NCI-H1436 (cell line): ENCODE data around the gene LRRN4CL.
"Not testable (repeated sequence)": the region's sequence is repeated elsewhere in the genome, so short reads cannot be mapped to it uniquely, and the experiment has no call there.

Source experiments
- DNase-seq: peaks from one replicate; lab custom pipeline; 2025; lab: John Stamatoyannopoulos, UW

LRRN4CL gene

DNA sequence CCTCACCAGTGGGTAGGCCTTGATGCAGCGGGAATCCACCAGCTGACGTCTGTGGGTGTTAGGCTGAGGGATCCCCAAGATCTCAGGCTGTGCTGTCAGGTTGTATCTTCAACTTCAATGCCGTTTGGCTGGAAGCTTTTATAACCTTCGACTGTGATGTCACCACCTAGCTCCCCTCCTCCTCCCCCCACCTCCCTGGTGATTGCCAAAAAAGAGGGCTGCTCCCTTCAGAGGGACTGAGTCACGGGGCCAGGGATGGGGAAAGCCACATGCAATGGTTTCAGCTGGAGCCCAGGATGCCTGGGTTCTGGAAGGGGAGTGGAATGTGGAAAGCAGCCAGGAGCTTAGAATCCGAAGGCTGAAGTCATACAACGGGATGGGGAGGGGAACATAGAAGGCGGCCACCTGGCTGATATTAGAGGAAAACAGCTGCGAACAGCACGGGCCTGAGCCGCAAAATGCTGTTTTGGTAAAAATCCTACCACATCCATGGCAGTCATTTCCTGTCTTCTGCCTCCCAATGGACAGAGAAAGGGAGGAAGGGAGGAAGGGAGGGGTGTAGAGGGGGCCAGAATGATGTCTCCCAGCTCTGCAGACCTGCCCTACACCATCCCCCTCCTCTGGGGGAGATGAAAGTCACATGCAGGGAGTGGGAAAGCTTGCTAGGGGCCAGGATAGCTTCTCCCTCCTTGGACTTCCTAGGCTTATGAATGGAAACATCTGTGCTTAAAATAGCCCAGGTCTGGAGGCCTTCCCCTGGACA lies at the start of gene LRRN4CL:
Gene LRRN4CL, minus strand, starts transcription at position 110 of the 763 bp plus-strand sequence. CDS start 1,022 bp downstream, outside the sequence.
- DNase-seq: no peak

DNA sequence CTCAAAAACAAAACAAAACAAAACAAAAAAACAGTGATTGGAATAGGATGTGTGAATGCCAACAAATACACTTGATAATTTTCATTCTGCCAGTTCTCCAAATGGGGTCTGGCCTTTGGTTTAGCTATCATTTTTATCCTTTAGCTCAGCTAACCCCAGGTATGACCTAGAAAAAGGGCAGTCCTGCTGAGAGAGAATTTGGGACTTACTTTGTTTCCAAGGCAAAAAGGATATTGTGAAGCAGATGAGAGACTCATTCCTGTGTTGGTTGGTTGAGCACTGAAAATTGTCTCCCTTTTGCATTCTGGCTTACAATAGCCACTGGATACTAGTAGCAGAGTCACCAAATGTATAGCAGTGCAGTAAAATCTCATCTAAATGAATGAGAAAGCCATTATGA lies 47.9 kb upstream of the LRRN4CL start:
- DNase-seq: no peak

DNA sequence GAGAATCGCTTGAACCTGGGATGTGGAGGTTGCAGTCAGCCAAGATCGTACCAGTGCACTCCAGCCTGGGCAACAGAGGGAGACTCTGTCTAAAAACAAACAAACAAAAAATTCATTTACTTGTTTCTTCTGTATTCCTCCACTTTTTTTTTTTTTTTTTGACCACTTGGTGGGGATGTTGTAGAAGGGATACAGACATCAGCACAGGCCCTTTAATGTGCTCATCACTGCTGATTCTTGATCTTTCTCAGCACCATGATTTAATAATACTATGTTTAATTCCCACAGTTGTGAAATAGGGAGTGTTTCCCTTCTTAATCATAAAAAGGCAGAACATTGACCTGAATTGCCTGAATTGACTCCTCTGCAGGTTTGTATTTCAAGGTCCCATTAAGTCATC lies 43.5 kb upstream of the LRRN4CL start:
- DNase-seq: peak; percentile 8

DNA sequence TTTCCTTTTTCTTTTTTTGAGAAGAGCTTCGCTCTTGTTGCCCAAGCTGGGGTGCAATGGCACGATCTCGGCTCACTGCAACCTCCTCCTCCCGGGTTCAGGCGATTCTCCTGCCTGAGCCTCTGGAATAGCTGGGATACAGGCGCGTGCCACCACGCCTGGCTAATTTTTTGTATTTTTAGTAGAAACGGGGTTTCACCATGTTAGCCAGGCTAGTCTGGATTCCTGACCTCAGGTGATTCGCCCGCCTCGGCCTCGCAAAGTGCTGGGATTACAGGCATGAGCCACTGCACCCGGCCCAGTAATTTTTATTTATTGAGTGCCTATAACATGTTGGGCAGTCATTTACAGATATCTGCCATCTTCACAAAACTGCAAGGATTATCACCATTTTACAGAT lies 40.7 kb upstream of the LRRN4CL start:
- DNase-seq: not testable (repeated sequence)

DNA sequence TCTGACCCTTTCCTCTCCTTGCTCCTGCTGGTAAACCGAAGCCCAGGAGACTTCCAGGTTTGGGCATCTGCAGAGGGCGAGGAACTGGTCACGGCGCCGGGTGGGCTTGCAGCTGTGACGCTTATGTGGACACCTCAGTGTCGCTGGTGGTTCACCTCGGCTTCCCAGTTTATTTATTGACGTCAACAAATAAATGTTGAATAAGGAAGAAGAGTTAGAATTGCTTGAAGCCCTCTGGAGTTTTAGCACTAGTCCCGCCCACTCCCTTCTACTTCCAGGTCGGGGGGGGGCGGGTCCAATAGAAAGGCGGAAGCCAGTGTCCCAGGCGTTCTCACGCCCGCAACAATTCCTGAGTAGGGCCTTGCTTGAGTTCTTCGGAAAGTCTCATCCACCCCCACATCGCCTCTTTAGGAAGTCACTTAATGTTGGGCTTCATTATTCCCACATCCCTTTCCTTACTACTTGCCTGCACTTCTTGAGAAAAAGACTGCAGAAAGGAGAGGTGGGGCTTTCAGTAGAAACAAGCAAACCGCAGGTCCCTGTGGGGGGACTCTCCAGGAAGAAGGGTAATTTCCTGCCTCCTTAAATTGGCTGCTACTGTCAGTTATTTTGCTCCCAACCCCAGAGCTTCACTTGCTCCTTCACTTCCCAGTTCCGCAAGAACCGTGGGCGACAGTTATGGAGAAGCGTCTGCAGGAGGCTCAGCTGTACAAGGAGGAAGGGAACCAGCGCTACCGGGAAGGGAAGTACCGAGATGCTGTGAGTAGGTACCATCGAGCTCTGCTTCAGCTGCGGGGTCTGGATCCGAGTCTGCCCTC lies 39.0 kb upstream of the LRRN4CL start, which contains the start of gene TTC9C:
Gene TTC9C, plus strand, starts transcription at position 316 of the 818 bp plus-strand sequence. Its CDS starts 363 bp downstream, at position 679.
- DNase-seq: peak; percentile 79

DNA sequence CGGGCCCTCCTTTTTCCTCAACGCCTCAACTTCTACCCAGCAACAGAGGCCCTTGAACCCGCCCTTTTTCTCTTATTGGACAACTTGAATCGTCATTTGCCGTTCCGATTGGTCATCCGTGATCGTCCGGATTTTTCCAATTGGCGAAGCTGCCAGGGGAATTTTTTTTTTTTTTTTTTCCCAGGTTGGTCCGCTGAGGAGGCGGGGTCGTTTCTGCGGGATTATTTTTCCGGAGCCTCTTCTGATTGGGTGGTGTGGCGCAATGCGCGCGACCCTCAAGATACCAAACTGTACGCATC lies 38.5 kb upstream of the LRRN4CL start:
- peak; percentile 97 for DNase-seq

DNA sequence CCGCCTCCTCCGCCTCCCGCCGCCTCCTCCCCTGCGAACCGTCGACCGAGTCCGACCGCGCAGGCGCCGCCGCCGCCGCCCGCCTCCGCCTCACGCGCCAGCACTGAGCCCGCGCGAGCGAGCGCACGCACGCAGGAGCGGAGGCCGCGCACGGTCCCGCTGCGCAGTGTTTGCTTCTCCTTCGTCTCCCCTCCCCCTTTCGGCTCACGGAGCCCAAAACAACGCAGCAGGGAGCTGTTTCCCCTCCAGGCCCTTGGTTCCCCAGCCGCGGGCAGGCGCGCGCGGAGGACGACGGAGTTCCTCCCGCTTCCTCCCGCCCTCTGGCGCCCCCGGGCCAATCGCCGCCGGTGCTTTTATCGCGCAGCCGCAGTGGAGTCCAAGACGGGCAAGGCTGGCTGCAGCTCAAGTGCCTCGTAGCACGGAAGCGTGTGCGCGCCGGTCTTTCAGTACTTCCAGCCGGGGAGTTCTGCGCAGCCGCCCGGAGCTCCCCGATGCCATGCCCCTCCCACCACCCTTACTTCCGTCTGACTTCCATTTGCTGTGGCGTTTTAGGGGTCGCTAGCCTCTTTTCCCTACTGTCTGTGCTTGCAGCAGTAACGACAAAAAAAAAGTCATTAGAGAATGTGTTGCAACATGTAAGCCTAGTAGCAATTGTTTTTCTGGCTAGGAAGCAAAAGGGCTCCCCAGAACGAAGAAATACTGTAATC lies 38.0 kb upstream of the LRRN4CL start, which contains the start of gene HNRNPUL2:
Gene HNRNPUL2, minus strand, starts transcription at position 293 of the 707 bp plus-strand sequence. CDS start 301 bp downstream, outside the sequence.
- peak; percentile 98 for DNase-seq

DNA sequence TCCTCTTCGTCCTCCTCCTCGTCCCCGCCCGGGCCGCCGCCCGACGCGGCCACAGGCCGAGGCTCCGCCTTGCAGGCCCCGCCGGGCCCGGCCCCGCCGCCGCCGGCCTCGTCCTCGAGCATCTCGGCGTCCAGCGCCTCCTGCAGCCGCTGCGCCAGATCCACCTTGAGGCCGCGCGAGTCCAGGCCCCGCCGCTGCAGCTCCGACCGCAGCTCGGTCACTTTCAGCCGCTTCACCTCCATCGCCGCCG lies 37.5 kb upstream of the LRRN4CL start:
- no peak for DNase-seq

DNA sequence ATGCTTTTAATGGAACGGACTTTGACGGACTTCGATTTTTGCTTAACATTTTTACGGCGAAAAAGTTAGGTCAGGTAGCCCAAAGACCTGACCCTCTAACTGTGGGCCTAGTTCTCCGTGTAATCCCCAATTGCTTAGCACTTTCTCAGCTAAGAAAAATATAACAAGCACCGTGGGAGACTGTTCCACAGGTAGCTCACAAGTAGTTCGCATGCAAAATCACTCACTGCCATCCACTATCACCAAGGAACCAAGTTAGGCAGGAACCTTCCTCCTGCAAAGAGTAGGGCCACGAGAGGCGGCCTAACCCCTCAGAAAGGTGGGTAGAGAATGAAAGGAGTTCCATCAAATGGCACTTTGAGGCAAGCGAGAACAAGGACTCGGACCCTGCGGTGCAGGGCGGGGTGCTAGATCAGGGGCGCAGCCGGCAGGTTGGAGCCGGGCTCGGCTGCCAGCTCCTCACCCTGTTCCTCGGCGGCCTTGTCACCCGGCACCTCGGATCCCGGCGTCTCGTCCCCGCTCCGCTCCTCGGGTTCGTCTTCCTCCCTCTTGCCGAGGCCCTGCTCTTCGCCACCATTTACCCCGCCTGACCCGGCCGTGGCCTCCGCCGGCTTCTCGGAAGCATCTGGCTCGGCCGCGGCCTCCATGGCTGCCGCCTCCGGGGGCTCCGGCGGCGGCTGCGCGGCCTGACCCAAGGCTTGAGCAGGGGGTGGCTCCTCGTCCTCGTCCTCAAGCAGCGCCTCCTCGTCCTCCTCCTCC lies 37.0 kb upstream of the LRRN4CL start:
- DNase-seq: no peak

DNA sequence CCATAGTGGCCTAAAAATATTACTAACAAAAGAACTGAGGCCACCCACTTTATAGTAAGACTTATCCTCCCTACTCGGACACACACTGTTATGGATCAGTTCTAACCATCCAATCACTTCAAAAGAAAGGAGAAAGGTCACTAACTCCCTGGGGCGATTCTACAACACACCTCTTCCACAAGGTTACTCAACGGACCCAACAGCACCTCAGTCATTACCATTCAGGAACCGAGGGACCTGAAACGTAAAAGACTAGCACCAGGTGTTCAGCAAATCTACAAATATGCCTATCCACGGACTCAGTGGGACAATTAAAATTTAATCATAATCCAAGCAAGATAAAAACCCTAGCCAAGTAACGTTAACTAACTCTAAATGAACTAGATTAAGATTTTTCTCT lies 36.3 kb upstream of the LRRN4CL start:
- no peak for DNase-seq

DNA sequence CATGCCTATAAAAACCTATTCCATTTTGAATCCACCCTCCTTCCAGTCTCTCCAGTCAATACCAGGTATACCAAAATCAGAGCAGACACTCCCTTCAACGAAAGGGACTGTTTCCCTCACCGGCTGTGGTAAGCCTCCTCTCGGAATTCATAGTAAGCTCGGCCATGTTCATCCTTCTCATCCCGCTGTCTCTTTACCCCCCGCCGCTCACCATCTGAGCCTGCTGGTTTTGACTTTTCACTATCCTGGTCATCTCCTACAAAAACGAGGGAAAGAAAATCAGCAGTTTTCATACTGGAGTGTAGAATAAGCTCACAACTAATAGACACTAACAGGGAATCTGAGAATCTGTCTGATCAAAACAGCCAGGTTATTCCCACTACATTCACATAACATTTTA lies 34.8 kb upstream of the LRRN4CL start:
- no peak for DNase-seq

DNA sequence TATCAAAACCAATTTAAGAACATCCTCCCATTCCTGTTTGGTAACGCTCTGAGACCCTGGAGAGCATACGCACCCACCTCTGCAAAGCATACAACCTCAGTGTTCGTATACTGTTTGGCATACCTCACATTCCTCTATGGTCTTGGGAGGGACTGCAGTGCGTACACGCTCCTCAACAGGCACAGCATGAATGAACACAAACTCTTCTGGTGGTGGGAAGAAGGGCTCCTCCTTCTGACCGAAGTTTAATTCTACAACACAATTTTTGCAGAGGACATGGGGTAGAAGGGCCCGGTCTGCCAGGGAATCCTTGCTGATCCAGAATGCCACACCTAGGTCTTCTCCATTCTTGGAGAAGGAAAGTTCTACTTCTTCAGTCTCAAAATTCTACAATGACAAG lies 32.7 kb upstream of the LRRN4CL start:
- no peak for DNase-seq

DNA sequence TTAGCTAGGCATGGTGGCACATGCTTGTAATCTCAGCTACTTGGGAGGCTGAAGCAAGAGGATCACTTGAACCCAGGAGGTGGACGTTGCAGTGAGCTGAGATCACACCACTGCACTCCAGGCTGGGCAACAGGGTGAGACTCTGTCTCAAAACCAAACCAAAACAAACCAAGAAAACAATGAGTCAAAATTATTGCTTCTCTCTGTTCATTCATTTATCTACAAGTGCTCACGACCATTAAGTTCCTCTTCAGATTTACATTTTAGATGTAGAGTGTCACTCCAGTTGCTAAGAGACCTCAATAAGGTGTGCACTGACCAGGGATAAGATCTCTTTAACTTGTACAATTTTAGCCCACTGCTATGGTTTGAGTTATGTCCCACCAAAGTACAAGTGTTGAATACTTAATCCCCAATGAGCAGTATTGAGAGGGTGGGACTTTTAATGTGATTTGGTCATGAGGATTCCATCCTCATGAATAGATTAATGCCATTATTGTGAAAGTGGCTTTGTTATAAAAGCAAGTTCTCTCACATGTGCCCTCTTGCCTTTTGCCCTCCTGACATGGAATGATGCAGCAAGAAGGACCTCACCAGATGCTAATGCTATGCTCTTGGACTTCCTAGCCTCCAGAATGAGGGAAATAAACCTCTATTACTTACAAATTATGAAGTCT lies 30.1 kb upstream of the LRRN4CL start:
- no peak for DNase-seq

DNA sequence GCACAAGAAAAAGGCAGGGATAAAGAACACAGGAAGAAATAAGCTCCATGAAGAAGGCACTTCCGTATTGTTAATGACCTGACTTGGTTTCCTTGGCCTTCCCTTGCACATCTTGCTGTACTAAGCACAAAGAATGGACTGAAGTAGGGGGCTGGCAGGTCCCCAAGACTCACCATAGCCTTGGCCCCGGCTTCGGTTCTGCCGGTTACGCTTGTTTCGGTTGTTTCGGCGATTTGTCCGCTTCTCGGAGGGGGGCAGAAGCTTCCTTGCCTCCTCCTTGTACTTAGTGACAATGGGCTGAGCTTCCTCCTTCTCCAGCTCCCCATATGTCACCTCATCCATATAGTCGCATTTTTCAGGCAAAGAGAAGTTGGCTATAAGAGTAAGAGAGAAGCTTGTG lies 27.5 kb upstream of the LRRN4CL start:
- no peak for DNase-seq

DNA sequence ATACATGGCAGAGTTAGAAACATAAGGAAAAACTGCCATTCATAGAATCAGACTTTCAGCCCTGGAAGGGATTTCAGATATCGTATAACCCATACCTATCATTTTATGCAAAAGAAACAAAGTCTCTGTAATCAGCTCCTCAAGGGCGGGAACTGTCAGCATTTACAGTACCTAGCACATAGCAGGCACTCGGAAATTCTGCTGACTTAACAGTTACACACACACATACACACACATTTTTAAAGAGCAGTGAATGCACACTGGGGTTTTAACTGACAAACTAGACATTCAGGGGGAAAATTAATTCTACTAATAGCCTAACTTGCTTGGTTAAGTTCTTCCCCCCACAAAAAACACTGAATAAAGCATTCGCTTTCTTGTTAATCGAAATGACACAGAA lies 26.9 kb upstream of the LRRN4CL start:
- DNase-seq: no peak

DNA sequence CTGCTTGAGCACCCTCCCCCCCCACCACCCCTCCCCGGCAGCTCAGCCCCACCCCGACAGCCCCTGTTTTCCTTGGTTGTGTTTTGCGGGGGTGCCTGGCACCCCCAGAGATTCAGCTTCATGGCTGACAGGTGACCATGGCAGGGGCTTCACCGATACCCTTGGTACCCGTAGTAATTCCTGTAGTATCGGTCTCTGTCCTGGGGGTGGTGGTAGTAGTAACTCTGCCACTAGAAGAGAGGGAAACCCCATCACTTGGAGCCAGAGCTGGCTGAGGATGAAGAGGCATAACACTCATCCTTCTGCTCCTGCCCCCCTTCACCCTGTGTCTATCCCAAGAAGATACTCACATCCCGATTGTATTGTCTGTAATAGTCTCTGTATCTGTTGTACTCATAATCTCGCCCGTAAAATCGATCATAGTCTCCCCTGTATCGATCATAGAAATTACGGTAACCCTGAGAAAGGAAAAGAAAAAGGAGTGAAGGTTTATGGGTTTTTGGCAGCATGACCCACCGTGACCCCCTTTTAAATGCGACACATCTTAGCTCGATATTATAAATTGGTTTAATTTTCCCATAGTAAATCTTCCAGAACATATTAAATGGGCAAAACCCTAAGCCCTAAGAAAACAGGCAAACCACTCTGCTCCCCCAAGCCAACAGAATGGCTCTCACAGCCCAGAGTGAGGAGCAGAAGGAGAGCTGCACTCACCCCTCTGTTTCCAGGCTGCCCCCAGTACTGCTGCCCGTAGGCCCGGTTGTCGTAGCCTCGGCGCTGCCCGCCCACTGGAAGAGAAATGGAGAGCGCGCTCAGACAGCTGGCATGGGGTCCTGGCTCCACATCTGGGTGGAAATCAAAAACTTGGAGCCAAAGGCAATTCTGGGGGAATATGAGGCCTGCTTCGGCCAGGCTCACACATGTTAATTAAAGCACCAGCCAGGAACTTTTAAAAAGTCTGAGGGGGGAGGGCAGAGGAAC lies 26.1 kb upstream of the LRRN4CL start:
- DNase-seq: no peak

DNA sequence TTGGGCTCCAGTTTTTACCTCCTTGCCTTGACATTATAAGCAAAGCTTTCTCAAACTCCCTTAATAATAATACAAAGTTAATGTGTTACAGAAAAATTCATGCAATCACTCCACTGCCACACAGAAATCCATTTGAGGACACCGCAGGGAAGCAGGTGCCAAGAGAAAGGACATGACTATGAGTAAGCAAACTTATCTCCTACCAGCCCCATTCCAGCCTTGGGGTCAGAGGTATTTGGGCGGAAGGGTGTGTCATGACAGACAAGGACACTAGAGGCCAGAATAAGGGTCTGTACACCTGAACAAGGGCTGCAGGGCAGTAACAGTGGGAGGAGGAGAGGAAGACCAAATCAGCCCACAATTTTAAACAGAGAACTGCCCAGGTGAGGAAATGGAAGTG lies 24.0 kb upstream of the LRRN4CL start:
- no peak for DNase-seq

DNA sequence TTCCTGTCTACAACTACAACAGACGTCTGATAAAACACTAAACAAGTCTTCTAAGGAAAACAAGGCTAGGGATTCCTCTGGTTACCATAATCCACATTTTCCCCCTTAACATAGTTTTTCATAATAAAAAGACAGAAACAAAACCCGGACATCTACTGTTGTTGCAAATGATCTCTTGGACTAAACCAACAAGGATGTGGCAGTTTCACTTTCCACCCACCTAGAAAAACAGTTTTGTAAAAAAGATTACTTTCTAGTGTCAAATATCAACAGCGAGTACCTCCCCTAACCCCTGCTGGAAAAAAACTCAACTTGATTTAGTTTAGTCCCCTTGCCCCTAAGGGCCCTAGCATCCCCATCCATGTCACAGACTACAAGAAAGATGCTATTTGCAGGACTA lies 23.5 kb upstream of the LRRN4CL start:
- DNase-seq: no peak

DNA sequence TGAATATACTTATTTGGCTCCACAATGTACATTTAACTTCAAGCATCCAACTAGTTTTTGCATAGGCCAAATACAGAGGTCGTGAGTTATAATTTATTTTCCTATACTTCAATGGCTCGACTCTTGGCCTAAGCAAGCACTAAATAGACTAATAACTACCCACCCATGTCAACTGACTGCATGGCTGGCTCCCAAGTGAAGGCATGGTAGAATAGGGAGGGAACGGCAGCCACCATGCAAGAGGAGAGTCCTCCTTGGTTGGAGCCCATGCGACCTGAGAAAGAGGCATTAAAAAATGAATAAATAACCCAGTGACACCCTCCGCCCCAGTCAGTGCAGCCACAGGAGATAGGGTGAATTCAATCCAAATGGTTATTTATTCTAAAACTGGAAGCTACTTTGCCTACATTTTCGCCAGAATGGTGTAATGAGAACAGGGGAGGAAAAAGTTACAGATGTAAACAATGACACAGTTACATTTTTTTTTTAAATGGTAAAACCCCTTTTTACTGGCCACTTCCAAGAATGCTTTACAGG lies 23.0 kb upstream of the LRRN4CL start:
- DNase-seq: no peak

DNA sequence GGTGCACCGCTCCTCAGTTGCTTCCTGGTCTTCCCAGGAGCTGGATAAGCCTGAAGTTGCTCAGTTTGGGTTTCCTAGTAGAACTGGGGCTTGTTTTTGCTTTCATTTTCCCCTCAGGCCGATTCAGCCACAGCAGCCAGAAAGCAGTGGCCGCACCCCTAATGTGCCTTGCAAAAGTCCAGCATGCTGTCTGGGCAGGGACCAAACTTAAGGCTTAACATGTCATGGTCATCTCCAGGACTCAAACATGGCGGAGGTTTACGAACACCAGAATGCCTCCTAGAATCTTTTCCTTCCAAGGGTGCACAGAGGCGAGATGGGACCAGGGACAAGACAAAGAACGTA lies 20.6 kb upstream of the LRRN4CL start:
- no peak for DNase-seq
